Keratinocyte (primary cell): ENCODE measurements around the gene VAT1. TPM values are rescaled to one million over a fixed set of nuclear protein-coding genes. Genes with fewer than 3 reads are reported as not detected.

Source experiments
- DNase-seq: peaks from one replicate; pipeline ENCODE4 v3.0.0-alpha.2; 2011; ENCODE audit warnings: low read depth, missing footprints, low spot score
- FAIRE-seq: peaks from 2 replicates; lab custom pipeline; 2011; peaks lifted over from hg19 to GRCh38; lab: Jason Lieb, UNC
- H2AFZ ChIP-seq: 2 replicates; pipeline ENCODE4 v1.6.0; 2012; ENCODE audit warnings: low read length, control low read depth, inconsistent platforms; ENCODE audit not compliant: control insufficient read depth
- H3K27ac ChIP-seq: 2 replicates; pipeline ENCODE4 v1.5.1; 2011; ENCODE audit warnings: low read length; ENCODE audit not compliant: control insufficient read depth, insufficient read depth
- H3K27me3 ChIP-seq: 3 replicates; pipeline ENCODE4 v1.6.0; 2011; ENCODE audit warnings: low read length; ENCODE audit not compliant: control insufficient read depth, insufficient read depth; ENCODE audit errors: extremely low read depth
- H3K36me3 ChIP-seq, 2 experiments: 2 replicates in 1 of 2; 3 replicates in 1 of 2; pipeline ENCODE4 v1.5.1; 2011; ENCODE audit warnings: low read length in 2 of 2, mild to moderate bottlenecking in 1 of 2; ENCODE audit not compliant: control insufficient read depth in 2 of 2, insufficient read depth in 2 of 2; ENCODE audit errors: extremely low read depth in 1 of 2
- H3K4me1 ChIP-seq: 3 replicates; pipeline ENCODE4 v1.5.1; 2011; ENCODE audit warnings: low read length; ENCODE audit not compliant: control insufficient read depth, insufficient read depth; ENCODE audit errors: extremely low read depth
- H3K4me2 ChIP-seq: 3 replicates; pipeline ENCODE4 v1.6.0; 2011; ENCODE audit warnings: low read depth, low read length; ENCODE audit not compliant: control insufficient read depth, insufficient read depth; ENCODE audit errors: extremely low read depth
- H3K4me3 ChIP-seq, 3 experiments: fragments of 200-600 bp in 1 of 3; sonication (generic) in 1 of 3; 2 replicates in 2 of 3; 3 replicates in 1 of 3; pipeline ENCODE4 v1.5.1; 2011 to 2016; ENCODE audit warnings: low read length in 3 of 3, mild to moderate bottlenecking in 3 of 3, control low read depth in 2 of 3, inconsistent platforms in 1 of 3, low read depth in 1 of 3, mixed read lengths in 1 of 3, mixed run types in 1 of 3, moderate library complexity in 1 of 3; ENCODE audit not compliant: control insufficient read depth in 2 of 3, insufficient read depth in 2 of 3; ENCODE audit errors: extremely low read depth in 1 of 3
- H3K79me2 ChIP-seq: 2 replicates; pipeline ENCODE4 v1.6.0; 2012; ENCODE audit warnings: low read length; ENCODE audit not compliant: control insufficient read depth, insufficient read depth
- H3K9ac ChIP-seq: 3 replicates; pipeline ENCODE4 v1.6.0; 2011; ENCODE audit warnings: low read length; ENCODE audit not compliant: control insufficient read depth, insufficient read depth; ENCODE audit errors: extremely low read depth
- H3K9me1 ChIP-seq: 3 replicates; pipeline ENCODE4 v1.6.0; 2011; ENCODE audit warnings: low read length; ENCODE audit not compliant: control insufficient read depth, insufficient read depth; ENCODE audit errors: extremely low read depth
- H3K9me3 ChIP-seq: 2 replicates; pipeline ENCODE4 v1.5.1; 2012; ENCODE audit warnings: low read depth, low read length; ENCODE audit not compliant: control insufficient read depth
- H4K20me1 ChIP-seq: 3 replicates; pipeline ENCODE4 v1.6.0; 2011; ENCODE audit warnings: low read length; ENCODE audit not compliant: control insufficient read depth, insufficient read depth; ENCODE audit errors: extremely low read depth
- EZH2 ChIP-seq: IDR thresholded peaks from one replicate; pipeline ENCODE4 v1.6.1; 2012; ENCODE audit warnings: inconsistent platforms, mild to moderate bottlenecking, low read length, moderate library complexity
- dilution Hi-C: fragments of 300-500 bp; cut with MboI; formaldehyde crosslinking; loops from one replicate; pipeline ENCODE4 v1.7.0; 2020; ENCODE audit warnings: low sequenced_read_pairs; ENCODE audit not compliant: extremely low pct_ligation_motif_present
- polyA plus RNA-seq, 5 experiments: library from polyadenylated mRNA; depleted of rRNA in 3 of 5; stranded (reverse) in 3 of 5; stranded (forward) in 1 of 5; unstranded in 1 of 5; fragments of >200 nt; gene quantifications; 1 replicate in 1 of 5; 2 replicates in 3 of 5; 3 replicates in 1 of 5; pipeline versions ENCODE4 v1.2.1 to v1.2.3, GENCODE V29; 2011 to 2012; ENCODE audit warnings: missing spikeins in 2 of 5, low read depth in 1 of 5, low replicate concordance in 1 of 5
- TF ChIP-seq, protein P1 (sequence below), 3 experiments: IDR thresholded peaks in 1 of 3; conservative IDR thresholded peaks in 1 of 3; optimal IDR thresholded peaks in 1 of 3; 2 replicates in 2 of 3; 3 replicates in 1 of 3; pipeline versions ENCODE3 to v1.5.1; 2011; ENCODE audit warnings: low read length in 3 of 3, mild to moderate bottlenecking in 3 of 3, moderate library complexity in 2 of 3, control low read depth in 1 of 3, inconsistent platforms in 1 of 3; ENCODE audit not compliant: insufficient read depth in 2 of 3; ENCODE audit errors: extremely low read depth in 1 of 3

The VAT1 gene
- polyA plus RNA-seq, 1 donor (not counting 4 experiments of a cell fraction or from before 2014, with no cell fraction given) = 151 TPM

DNA sequence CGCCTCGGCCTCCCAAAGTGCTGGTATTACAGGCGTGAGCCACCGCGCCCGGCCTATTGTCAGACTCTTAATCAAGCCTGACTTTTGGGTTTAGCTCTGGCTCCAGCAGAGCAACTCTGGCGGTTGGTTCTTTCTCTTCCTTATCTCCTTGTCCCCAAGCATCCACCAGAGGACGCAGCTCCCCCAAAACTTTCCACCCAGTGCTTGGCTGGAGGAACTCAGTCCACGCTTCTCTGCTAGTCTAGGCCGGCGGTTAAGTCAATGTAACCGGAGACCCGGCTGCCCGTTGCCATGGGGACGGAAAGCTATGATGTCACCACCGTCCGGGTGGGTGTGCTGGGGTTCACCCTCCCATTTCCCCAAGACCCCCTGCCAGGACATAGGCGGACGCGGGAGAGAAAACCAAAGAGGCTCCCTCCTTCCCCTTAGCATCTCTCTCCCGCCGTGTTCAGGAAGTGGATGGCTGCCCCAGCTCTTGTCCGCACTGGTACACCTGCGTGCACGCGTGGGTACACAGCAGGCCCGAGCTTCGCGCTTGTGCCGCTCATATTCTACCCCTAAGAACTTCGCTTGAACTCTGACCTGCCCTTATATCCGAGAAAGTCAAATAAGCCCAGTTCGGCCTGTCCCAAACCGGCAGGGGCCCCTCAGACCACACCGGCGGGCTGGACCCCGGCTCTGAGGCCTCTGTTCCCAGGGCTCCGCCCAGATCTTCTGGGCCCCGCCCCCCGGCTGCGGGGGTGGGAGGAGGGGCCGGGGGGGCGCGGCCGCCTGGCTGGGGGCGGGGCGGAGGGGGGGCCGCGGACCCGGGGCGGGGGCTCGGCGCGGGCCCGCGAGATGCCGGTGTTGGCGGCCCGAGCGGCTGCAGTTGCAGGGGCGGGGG is 2.5 kb upstream of the VAT1 start, which contains the start of gene RND2:
Gene RND2, plus strand, starts transcription at position 825 of the 883 bp plus-strand sequence. CDS start 117 bp downstream, outside the sequence.
- DNase-seq = peak; percentile 63
- Histone ChIP-seq H2AFZ (peak within 1 kb of the TSS; percentile 82), H3K9me3 (no peaks in the 10 kb centered on the region), H3K4me1 (peaks cover 10% of the 10 kb centered on the region), H3K4me2 (peak within 1 kb of the TSS; percentile 99), H3K9ac (peak within 1 kb of the TSS; percentile 73), H4K20me1 (no peaks in the 10 kb centered on the region), H3K27me3 (peaks cover 17% of the 10 kb centered on the region), H3K27ac (no peak within 1 kb of the TSS), H3K9me1 (no peaks in the 10 kb centered on the region), H3K36me3 (peaks cover 0 to 2% of the 10 kb centered on the region in 2 experiments), H3K79me2 (peaks cover 12% of the 10 kb centered on the region), H3K4me3 (peak within 1 kb of the TSS; percentile 42 to 87 (median 70))
- TF ChIP-seq, protein P1, sequence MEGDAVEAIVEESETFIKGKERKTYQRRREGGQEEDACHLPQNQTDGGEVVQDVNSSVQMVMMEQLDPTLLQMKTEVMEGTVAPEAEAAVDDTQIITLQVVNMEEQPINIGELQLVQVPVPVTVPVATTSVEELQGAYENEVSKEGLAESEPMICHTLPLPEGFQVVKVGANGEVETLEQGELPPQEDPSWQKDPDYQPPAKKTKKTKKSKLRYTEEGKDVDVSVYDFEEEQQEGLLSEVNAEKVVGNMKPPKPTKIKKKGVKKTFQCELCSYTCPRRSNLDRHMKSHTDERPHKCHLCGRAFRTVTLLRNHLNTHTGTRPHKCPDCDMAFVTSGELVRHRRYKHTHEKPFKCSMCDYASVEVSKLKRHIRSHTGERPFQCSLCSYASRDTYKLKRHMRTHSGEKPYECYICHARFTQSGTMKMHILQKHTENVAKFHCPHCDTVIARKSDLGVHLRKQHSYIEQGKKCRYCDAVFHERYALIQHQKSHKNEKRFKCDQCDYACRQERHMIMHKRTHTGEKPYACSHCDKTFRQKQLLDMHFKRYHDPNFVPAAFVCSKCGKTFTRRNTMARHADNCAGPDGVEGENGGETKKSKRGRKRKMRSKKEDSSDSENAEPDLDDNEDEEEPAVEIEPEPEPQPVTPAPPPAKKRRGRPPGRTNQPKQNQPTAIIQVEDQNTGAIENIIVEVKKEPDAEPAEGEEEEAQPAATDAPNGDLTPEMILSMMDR (optimal IDR thresholded peaks at IDR 0.05 in 1 of 3, IDR thresholded peaks at IDR 0.05 in 1 of 3, conservative IDR thresholded peaks at IDR 0.05 in 1 of 3; ENCODE audit: extremely low read depth in 1 of 3, insufficient read depth in 2 of 3, low read length in 3 of 3) = peak; percentile 74 to 83 (median 78)
- TF ChIP-seq EZH2 = peak; percentile 23
- FAIRE-seq = peak; percentile 85
- dilution Hi-C loops = no loop called here

DNA sequence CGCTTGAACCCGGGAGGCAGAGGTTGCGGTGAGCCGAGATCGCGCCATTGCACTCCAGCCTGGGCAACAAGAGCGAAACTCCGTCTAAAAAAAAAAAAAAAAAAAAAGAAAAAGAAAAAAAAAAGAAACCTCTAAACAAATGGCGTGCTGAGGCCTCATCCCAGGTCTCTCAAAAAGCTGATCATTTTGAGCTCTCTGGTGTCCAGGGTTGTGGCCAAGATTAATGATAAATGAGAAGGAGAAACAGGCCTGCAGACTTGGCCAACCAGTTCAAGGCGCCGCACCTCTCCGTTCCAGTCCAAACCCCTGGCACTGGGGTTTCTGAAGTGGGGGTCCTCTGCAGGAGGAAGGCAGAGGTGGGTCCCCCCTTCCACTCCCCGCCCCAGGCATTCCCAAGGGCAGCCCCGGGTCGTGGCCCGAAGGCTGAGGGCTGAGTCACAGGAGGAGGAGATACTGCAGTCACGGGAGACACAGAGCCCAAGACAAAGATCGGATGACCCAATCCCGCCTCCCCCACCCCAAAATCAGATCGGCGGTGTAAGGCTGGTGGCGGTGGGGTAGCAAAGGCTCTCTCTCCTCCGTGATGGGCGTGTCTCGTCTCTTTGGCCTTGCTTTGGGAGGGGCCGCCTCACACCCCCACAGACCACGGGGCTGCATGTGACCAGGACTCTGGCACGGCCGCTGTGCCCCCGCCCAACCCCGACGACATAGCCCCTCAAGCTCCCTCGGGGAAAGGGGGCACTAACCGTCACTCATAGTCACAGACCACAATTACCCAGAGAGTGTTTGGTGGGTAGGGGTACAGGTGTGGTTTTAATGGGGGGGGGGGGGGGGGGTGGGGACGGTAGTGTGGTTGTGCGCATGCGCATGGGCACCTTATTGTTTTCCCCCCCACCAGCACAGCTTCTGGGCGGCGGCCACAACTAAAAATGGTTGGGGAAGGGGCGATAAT is 1.1 kb downstream of the VAT1 start:
- no peaks in the 10 kb centered on the region for H4K20me1 ChIP-seq
- peaks cover 12% of the 10 kb centered on the region for H3K27me3 ChIP-seq
- peaks cover 20% of the 10 kb centered on the region for H3K79me2 ChIP-seq
- H3K4me1 ChIP-seq = peaks cover 14% of the 10 kb centered on the region
- TF ChIP-seq, protein P1 (optimal IDR thresholded peaks at IDR 0.05 in 1 of 3, IDR thresholded peaks at IDR 0.05 in 1 of 3, conservative IDR thresholded peaks at IDR 0.05 in 1 of 3; ENCODE audit: extremely low read depth in 1 of 3, insufficient read depth in 2 of 3, low read length in 3 of 3) = no peak
- no peak for TF ChIP-seq EZH2
- H3K4me2 ChIP-seq = peak overlapping the region; percentile 76
- H3K9ac ChIP-seq = peak overlapping the region; percentile 87
- H3K27ac ChIP-seq = peak overlapping the region; percentile 66
- no peaks in the 10 kb centered on the region for H3K9me3 ChIP-seq
- no peaks in the 10 kb centered on the region for H3K9me1 ChIP-seq
- peak overlapping the region; percentile 90 to 100 (median 95) for H3K4me3 ChIP-seq
- FAIRE-seq (no peak), DNase-seq (no peak)
- peak overlapping the region; percentile 87 for H2AFZ ChIP-seq
- peaks cover 8 to 19% of the 10 kb centered on the region in 2 experiments for H3K36me3 ChIP-seq
- dilution Hi-C loops = no loop called here
